Measurements from ENCODE around the gene SH2D7.

- no peak for TF ChIP-seq CTCF (optimal IDR thresholded peaks at IDR 0.05 in 1 of 3, IDR thresholded peaks at IDR 0.05 in 1 of 3, conservative IDR thresholded peaks at IDR 0.05 in 1 of 3; ENCODE audit: extremely low read depth in 1 of 3, insufficient read depth in 2 of 3, low read length in 3 of 3)
- TF ChIP-seq EZH2 (IDR thresholded peaks at IDR 0.05; ENCODE audit: low read length), result no peak
Measured at GRCh38 chr15:78063217-78063616, 29.1 kb upstream of the SH2D7 start.

Measured in keratinocyte (primary cell).